ENCODE results near the gene KCNQ1. TPM values are rescaled to one million over a fixed set of nuclear protein-coding genes. Genes with fewer than 3 reads are reported as not detected.

KCNQ1 gene
- polyA plus RNA-seq, 1 donor (not counting 4 experiments of a cell fraction or from before 2014, with no cell fraction given) = not detected

- H3K27ac ChIP-seq (ENCODE audit: control insufficient read depth, insufficient read depth, low read length) = no peak overlapping the region
- dilution Hi-C loops (cut with MboI; ENCODE audit: extremely low pct_ligation_motif_present, low sequenced_read_pairs) = no loop called here
These were observed 66.0 kb downstream of the KCNQ1 start for GRCh38 chr11:2510626-2511402.

GRCh38 chr11:2511421-2512369, 66.9 kb downstream of the KCNQ1 start:
- no peaks in the 10 kb centered on the region for H3K9me3 ChIP-seq (ENCODE audit: control insufficient read depth, low read depth, low read length)
- TF ChIP-seq, protein P1, sequence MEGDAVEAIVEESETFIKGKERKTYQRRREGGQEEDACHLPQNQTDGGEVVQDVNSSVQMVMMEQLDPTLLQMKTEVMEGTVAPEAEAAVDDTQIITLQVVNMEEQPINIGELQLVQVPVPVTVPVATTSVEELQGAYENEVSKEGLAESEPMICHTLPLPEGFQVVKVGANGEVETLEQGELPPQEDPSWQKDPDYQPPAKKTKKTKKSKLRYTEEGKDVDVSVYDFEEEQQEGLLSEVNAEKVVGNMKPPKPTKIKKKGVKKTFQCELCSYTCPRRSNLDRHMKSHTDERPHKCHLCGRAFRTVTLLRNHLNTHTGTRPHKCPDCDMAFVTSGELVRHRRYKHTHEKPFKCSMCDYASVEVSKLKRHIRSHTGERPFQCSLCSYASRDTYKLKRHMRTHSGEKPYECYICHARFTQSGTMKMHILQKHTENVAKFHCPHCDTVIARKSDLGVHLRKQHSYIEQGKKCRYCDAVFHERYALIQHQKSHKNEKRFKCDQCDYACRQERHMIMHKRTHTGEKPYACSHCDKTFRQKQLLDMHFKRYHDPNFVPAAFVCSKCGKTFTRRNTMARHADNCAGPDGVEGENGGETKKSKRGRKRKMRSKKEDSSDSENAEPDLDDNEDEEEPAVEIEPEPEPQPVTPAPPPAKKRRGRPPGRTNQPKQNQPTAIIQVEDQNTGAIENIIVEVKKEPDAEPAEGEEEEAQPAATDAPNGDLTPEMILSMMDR (optimal IDR thresholded peaks at IDR 0.05 in 1 of 3, IDR thresholded peaks at IDR 0.05 in 1 of 3, conservative IDR thresholded peaks at IDR 0.05 in 1 of 3; ENCODE audit: extremely low read depth in 1 of 3, insufficient read depth in 2 of 3, low read length in 3 of 3) = no peak
- TF ChIP-seq EZH2 (IDR thresholded peaks at IDR 0.05; ENCODE audit: low read length) = no peak
- H4K20me1 ChIP-seq (ENCODE audit: control insufficient read depth, extremely low read depth, insufficient read depth, low read length) = no peaks in the 10 kb centered on the region
- H3K4me2 ChIP-seq (ENCODE audit: control insufficient read depth, extremely low read depth, insufficient read depth, low read depth, low read length) = no peak overlapping the region
- peaks cover 4% of the 10 kb centered on the region for H3K27me3 ChIP-seq (ENCODE audit: control insufficient read depth, extremely low read depth, insufficient read depth, low read length)
- no peak overlapping the region for H3K27ac ChIP-seq (ENCODE audit: control insufficient read depth, insufficient read depth, low read length)
- no peaks in the 10 kb centered on the region for H3K4me1 ChIP-seq (ENCODE audit: control insufficient read depth, extremely low read depth, insufficient read depth, low read length)
- no peaks in the 10 kb centered on the region for H3K79me2 ChIP-seq (ENCODE audit: control insufficient read depth, insufficient read depth, low read length)
- no peak overlapping the region for H2AFZ ChIP-seq (ENCODE audit: control insufficient read depth, low read length)
- H3K9me1 ChIP-seq (ENCODE audit: control insufficient read depth, extremely low read depth, insufficient read depth, low read length) = no peaks in the 10 kb centered on the region
- H3K36me3 ChIP-seq (ENCODE audit: control insufficient read depth in 2 of 2, extremely low read depth in 1 of 2, insufficient read depth in 2 of 2, low read length in 2 of 2) = no peaks in the 10 kb centered on the region
- no peak overlapping the region for H3K4me3 ChIP-seq (ENCODE audit: control insufficient read depth in 2 of 3, extremely low read depth in 1 of 3, insufficient read depth in 2 of 3, low read depth in 1 of 3, low read length in 3 of 3)
- dilution Hi-C loops (cut with MboI; ENCODE audit: extremely low pct_ligation_motif_present, low sequenced_read_pairs) = no loop called here
- H3K9ac ChIP-seq (ENCODE audit: control insufficient read depth, extremely low read depth, insufficient read depth, low read length) = no peak overlapping the region
- no peak for DNase-seq (ENCODE audit: low read depth, low spot score)
- no peak for FAIRE-seq

More at GRCh38 chr11:2510626-2511402, 66.0 kb downstream of the KCNQ1 start:
- Histone ChIP-seq H3K4me2 (ENCODE audit: control insufficient read depth, extremely low read depth, insufficient read depth, low read depth, low read length) (no peak overlapping the region), H3K4me3 (ENCODE audit: control insufficient read depth in 2 of 3, extremely low read depth in 1 of 3, insufficient read depth in 2 of 3, low read depth in 1 of 3, low read length in 3 of 3) (no peak overlapping the region), H3K36me3 (ENCODE audit: control insufficient read depth in 2 of 2, extremely low read depth in 1 of 2, insufficient read depth in 2 of 2, low read length in 2 of 2) (no peaks in the 10 kb centered on the region), H3K9ac (ENCODE audit: control insufficient read depth, extremely low read depth, insufficient read depth, low read length) (no peak overlapping the region), H2AFZ (ENCODE audit: control insufficient read depth, low read length) (no peak overlapping the region), H4K20me1 (ENCODE audit: control insufficient read depth, extremely low read depth, insufficient read depth, low read length) (no peaks in the 10 kb centered on the region), H3K9me3 (ENCODE audit: control insufficient read depth, low read depth, low read length) (no peaks in the 10 kb centered on the region), H3K9me1 (ENCODE audit: control insufficient read depth, extremely low read depth, insufficient read depth, low read length) (no peaks in the 10 kb centered on the region), H3K4me1 (ENCODE audit: control insufficient read depth, extremely low read depth, insufficient read depth, low read length) (no peaks in the 10 kb centered on the region), H3K27me3 (ENCODE audit: control insufficient read depth, extremely low read depth, insufficient read depth, low read length) (peaks cover 7% of the 10 kb centered on the region), H3K79me2 (ENCODE audit: control insufficient read depth, insufficient read depth, low read length) (no peaks in the 10 kb centered on the region)
- FAIRE-seq (no peak), DNase-seq (ENCODE audit: low read depth, low spot score) (no peak)
- TF ChIP-seq, protein P1 (optimal IDR thresholded peaks at IDR 0.05 in 1 of 3, IDR thresholded peaks at IDR 0.05 in 1 of 3, conservative IDR thresholded peaks at IDR 0.05 in 1 of 3; ENCODE audit: extremely low read depth in 1 of 3, insufficient read depth in 2 of 3, low read length in 3 of 3) = no peak
- TF ChIP-seq EZH2 (IDR thresholded peaks at IDR 0.05; ENCODE audit: low read length) = no peak

Measured in keratinocyte (primary cell).